WTC11 (cell line): ENCODE measurements around the gene KNDC1. TPM values are rescaled to one million over a fixed set of nuclear protein-coding genes. Genes with fewer than 3 reads are reported as not detected.

Experiments used
- ATAC-seq: fragments of 200-7000 bp; cut with Tn5 transposase; 2 replicates; pipeline ENCODE4 v1.10.0; 2021; ENCODE audit warnings: mild to moderate bottlenecking, moderate library complexity
- CTCF ChIA-PET: fragments of 300-600 bp; sonication (Branson Sonifier 250); formaldehyde crosslinking; loops from one replicate; lab custom pipeline; 2021; ENCODE audit warnings: antibody characterized with exemption; lab: Charles Lee
- POLR2A ChIA-PET: fragments of 350-600 bp; sonication (Branson Sonifier 250); formaldehyde crosslinking; loops from one replicate; lab custom pipeline; 2021; ENCODE audit warnings: antibody characterized with exemption; lab: Charles Lee
- DNase-seq: peaks from one replicate; pipeline ENCODE4 v3.0.0; 2021; ENCODE audit warnings: low spot score
- H3K27ac Mint-ChIP-seq: 2 replicates; pipeline ENCODE4 v1.8.0; 2021; ENCODE audit warnings: mixed read lengths
- H3K27me3 Mint-ChIP-seq: 2 replicates; pipeline ENCODE4 v1.8.0; 2021; ENCODE audit warnings: low read depth, mild to moderate bottlenecking, moderate library complexity, mixed read lengths
- H3K36me3 Mint-ChIP-seq: 2 replicates; pipeline ENCODE4 v1.8.0; 2021; ENCODE audit warnings: mixed read lengths
- H3K4me1 Mint-ChIP-seq: 2 replicates; pipeline ENCODE4 v1.8.0; 2022; ENCODE audit warnings: mixed read lengths
- H3K4me3 Mint-ChIP-seq: 2 replicates; pipeline ENCODE4 v1.8.0; 2021; ENCODE audit warnings: mild to moderate bottlenecking, moderate library complexity, mixed read lengths
- H3K9me3 Mint-ChIP-seq: 2 replicates; pipeline ENCODE4 v1.8.0; 2021; ENCODE audit warnings: mixed read lengths
- ATF1 ChIP-seq: sonication (generic); formaldehyde crosslinking; IDR thresholded peaks from 2 replicates; pipeline ENCODE4 v1.8.1; 2023; ENCODE audit warnings: mild to moderate bottlenecking, moderate library complexity, missing genetic modification reagents
- FOXP1 ChIP-seq: sonication (generic); formaldehyde crosslinking; IDR thresholded peaks from 2 replicates; pipeline ENCODE4 v1.8.0; 2022; ENCODE audit warnings: missing genetic modification reagents, mild to moderate bottlenecking, moderate library complexity, borderline replicate concordance
- JUN ChIP-seq: sonication (generic); formaldehyde crosslinking; IDR thresholded peaks from 2 replicates; pipeline ENCODE4 v1.8.0; 2023; ENCODE audit warnings: mild to moderate bottlenecking, missing genetic modification reagents
- RELA ChIP-seq: sonication (generic); formaldehyde crosslinking; IDR thresholded peaks from 2 replicates; pipeline ENCODE4 v1.8.1; 2022; ENCODE audit warnings: missing genetic modification reagents, mild to moderate bottlenecking, borderline replicate concordance
- SMAD3 ChIP-seq: sonication (generic); formaldehyde crosslinking; IDR thresholded peaks from 2 replicates; pipeline ENCODE4 v1.8.0; 2022; ENCODE audit warnings: missing genetic modification reagents, mild to moderate bottlenecking, borderline replicate concordance
- SMAD4 ChIP-seq: sonication (generic); formaldehyde crosslinking; IDR thresholded peaks from 2 replicates; pipeline ENCODE4 v1.8.0; 2022; ENCODE audit warnings: mild to moderate bottlenecking, missing genetic modification reagents
- SOX15 ChIP-seq: fragments of 250-450 bp; sonication (Bioruptor Pico); IDR thresholded peaks from 2 replicates; pipeline ENCODE4 v1.9.0; 2021; ENCODE audit warnings: mild to moderate bottlenecking
- SP1 ChIP-seq: sonication (generic); formaldehyde crosslinking; conservative IDR thresholded peaks from 2 replicates; pipeline ENCODE4 v1.8.1; 2022; ENCODE audit warnings: missing genetic modification reagents
- ZNF121 ChIP-seq: sonication (generic); formaldehyde crosslinking; IDR thresholded peaks from 2 replicates; pipeline ENCODE4 v1.8.0; 2023; ENCODE audit warnings: missing genetic modification reagents
- ZNF416 ChIP-seq: fragments of 250-450 bp; sonication (Bioruptor Pico); IDR thresholded peaks from 2 replicates; pipeline ENCODE4 v1.9.0; 2021; ENCODE audit warnings: mild to moderate bottlenecking, inconsistent platforms
- ZNF671 ChIP-seq: fragments of 250-450 bp; sonication (Bioruptor Pico); IDR thresholded peaks from 2 replicates; pipeline ENCODE4 v1.8.0; 2021; ENCODE audit warnings: mild to moderate bottlenecking
- total RNA-seq: library from RNA; stranded (reverse); gene quantifications from 3 replicates; pipeline ENCODE4 v1.2.3, GENCODE V29; 2021
- TF ChIP-seq, protein P1 (sequence below): sonication (generic); formaldehyde crosslinking; IDR thresholded peaks from 2 replicates; pipeline ENCODE4 v1.8.0; 2022; ENCODE audit warnings: missing genetic modification reagents
- TF ChIP-seq, protein P2 (sequence below): sonication (generic); formaldehyde crosslinking; IDR thresholded peaks from 2 replicates; pipeline ENCODE4 v1.8.0; 2022; ENCODE audit warnings: mild to moderate bottlenecking, missing genetic modification reagents
- TF ChIP-seq, protein P3 (sequence below): sonication (generic); formaldehyde crosslinking; IDR thresholded peaks from 2 replicates; pipeline ENCODE4 v1.8.1; 2022; ENCODE audit warnings: low read depth, mild to moderate bottlenecking, moderate library complexity, missing genetic modification reagents, borderline replicate concordance
- TF ChIP-seq, protein P4 (sequence below): fragments of 200-600 bp; IDR thresholded peaks from 2 replicates; pipeline ENCODE4 v1.8.0; 2022; ENCODE audit warnings: antibody characterized with exemption
- TF ChIP-seq, protein P5 (sequence below): sonication (generic); formaldehyde crosslinking; IDR thresholded peaks from 2 replicates; pipeline ENCODE4 v1.8.0; 2023; ENCODE audit warnings: missing genetic modification reagents
- TF ChIP-seq, protein P6 (sequence below): sonication (generic); formaldehyde crosslinking; IDR thresholded peaks from 2 replicates; pipeline ENCODE4 v1.8.0; 2022; ENCODE audit warnings: mild to moderate bottlenecking, missing genetic modification reagents
- TF ChIP-seq, protein P7 (sequence below): fragments of 250-450 bp; sonication (Bioruptor Pico); IDR thresholded peaks from 2 replicates; pipeline ENCODE4 v1.8.0; 2021; ENCODE audit warnings: mild to moderate bottlenecking

KNDC1 gene
- total RNA-seq, 1 experiment from 2014 or later = 26.6 TPM

DNA sequence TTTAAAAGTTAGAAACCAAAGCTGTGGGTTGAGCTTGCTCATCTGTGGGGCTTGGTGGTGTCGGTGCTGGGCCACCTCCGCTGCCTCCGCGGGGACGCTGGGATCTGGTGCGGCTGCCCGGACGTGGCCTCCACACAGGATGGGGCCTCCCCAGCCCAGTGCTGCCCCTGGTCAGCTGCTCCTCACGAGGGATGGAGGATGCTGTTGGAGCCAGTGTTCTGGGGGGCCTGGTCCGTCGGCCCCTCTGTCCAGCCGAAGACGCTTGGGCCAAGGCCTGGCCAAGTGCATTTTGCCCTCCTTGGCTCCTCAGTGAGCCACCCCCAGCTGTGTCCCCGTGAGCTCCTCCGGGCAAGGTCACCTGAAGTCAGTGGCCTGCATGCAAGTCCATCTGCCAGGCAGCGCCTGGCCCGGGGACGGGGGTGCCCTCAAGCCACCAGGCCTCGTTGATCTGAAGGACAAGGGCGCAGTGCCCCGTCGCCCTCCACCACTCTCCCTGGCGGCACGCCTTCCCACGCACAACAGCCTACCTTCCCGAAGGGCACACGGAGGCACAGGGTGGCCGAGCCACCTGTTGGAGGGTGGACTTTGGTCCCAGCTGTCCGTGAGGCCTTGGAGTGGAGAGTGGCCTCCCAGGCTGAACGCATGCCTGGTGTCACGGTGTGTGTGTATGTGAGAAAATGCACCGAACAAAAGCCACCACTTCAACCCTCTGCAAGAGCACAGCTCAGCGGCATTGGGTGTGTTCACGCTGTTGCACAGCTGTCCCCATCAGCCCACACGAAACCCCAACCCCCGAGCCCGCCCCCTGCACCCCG, 27.3 kb downstream of the KNDC1 start:
- Mint-ChIP-seq H3K4me3 (no peak overlapping the region), H3K9me3 (peaks cover 16% of the 10 kb centered on the region), H3K27ac (no peak overlapping the region), H3K4me1 (no peaks in the 10 kb centered on the region), H3K27me3 (peaks cover 6% of the 10 kb centered on the region), H3K36me3 (peaks cover 28% of the 10 kb centered on the region)
- ChIA-PET POLR2A (no interaction called here), CTCF (interaction anchor here (0.6 to 0.8 kb wide), 2 partner anchors 10 to 44 kb away, joined by 3 to 4 read pairs; no protein-coding TSS in a partner anchor)
- ATAC-seq (no peak), DNase-seq (no peak)
- no peak for TF ChIP-seq ZNF416
- TF ChIP-seq FOXP1 (CRISPR knock-in tag) = no peak
- TF ChIP-seq ATF1 = no peak
- TF ChIP-seq JUN (CRISPR knock-in tag) = no peak
- TF ChIP-seq, protein P1, sequence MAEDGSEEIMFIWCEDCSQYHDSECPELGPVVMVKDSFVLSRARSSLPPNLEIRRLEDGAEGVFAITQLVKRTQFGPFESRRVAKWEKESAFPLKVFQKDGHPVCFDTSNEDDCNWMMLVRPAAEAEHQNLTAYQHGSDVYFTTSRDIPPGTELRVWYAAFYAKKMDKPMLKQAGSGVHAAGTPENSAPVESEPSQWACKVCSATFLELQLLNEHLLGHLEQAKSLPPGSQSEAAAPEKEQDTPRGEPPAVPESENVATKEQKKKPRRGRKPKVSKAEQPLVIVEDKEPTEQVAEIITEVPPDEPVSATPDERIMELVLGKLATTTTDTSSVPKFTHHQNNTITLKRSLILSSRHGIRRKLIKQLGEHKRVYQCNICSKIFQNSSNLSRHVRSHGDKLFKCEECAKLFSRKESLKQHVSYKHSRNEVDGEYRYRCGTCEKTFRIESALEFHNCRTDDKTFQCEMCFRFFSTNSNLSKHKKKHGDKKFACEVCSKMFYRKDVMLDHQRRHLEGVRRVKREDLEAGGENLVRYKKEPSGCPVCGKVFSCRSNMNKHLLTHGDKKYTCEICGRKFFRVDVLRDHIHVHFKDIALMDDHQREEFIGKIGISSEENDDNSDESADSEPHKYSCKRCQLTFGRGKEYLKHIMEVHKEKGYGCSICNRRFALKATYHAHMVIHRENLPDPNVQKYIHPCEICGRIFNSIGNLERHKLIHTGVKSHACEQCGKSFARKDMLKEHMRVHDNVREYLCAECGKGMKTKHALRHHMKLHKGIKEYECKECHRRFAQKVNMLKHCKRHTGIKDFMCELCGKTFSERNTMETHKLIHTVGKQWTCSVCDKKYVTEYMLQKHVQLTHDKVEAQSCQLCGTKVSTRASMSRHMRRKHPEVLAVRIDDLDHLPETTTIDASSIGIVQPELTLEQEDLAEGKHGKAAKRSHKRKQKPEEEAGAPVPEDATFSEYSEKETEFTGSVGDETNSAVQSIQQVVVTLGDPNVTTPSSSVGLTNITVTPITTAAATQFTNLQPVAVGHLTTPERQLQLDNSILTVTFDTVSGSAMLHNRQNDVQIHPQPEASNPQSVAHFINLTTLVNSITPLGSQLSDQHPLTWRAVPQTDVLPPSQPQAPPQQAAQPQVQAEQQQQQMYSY (CRISPR knock-in tag) = no peak
- TF ChIP-seq, protein P2, sequence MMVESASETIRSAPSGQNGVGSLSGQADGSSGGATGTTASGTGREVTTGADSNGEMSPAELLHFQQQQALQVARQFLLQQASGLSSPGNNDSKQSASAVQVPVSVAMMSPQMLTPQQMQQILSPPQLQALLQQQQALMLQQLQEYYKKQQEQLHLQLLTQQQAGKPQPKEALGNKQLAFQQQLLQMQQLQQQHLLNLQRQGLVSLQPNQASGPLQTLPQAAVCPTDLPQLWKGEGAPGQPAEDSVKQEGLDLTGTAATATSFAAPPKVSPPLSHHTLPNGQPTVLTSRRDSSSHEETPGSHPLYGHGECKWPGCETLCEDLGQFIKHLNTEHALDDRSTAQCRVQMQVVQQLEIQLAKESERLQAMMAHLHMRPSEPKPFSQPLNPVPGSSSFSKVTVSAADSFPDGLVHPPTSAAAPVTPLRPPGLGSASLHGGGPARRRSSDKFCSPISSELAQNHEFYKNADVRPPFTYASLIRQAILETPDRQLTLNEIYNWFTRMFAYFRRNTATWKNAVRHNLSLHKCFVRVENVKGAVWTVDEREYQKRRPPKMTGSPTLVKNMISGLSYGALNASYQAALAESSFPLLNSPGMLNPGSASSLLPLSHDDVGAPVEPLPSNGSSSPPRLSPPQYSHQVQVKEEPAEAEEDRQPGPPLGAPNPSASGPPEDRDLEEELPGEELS (CRISPR knock-in tag) = no peak

DNA sequence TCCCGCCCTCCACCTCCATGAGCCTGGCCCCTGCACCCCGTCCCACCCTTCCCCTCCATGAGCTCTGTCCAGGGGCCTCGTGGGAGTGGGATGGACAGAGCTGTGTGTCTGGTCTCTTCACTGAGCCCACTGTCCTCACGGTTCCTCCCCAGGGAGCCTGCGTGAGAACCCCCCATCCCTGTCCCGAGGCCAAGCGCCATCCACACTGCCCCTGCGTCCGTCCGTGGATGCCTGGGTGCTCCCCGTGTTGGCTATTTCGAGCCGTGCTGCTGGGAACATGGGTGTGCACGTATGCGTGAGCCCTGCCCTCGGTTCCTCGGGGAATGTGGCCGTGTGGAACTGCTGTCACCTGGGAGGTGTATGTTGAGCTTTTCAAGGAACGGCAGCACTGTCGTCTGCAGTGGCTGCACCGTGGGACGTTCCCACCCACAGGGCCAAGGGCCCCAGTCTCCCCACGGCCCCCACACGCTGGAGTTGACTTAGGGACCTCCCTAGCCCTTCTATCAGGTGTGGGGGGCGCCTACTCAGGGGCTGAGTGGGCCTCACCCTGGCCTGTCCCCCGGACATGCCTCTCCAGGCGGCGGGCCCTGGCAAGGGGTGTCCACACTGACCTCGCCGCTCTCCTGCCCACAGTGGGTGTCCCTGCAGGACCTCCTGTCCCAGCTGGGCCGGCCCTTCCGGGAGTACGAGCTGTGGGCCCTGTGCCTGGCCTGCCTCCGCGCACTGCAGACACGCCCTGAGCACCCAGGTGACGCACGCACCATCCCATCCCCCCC, 28.1 kb downstream of the KNDC1 start:
- H3K4me3 Mint-ChIP-seq = no peak overlapping the region
- ATAC-seq (no peak), DNase-seq (no peak)
- TF ChIP-seq ZNF121 = no peak
- TF ChIP-seq ZNF671 (CRISPR knock-in tag) = no peak
- no peak overlapping the region for H3K27ac Mint-ChIP-seq
- peaks cover 12% of the 10 kb centered on the region for H3K27me3 Mint-ChIP-seq
- ChIA-PET CTCF (interaction anchor here (0.6 to 0.8 kb wide), 2 partner anchors 9 to 45 kb away, joined by 3 to 4 read pairs; no protein-coding TSS in a partner anchor), POLR2A (no interaction called here)
- peaks cover 20% of the 10 kb centered on the region for H3K9me3 Mint-ChIP-seq
- H3K36me3 Mint-ChIP-seq = peaks cover 33% of the 10 kb centered on the region
- H3K4me1 Mint-ChIP-seq = no peaks in the 10 kb centered on the region

DNA sequence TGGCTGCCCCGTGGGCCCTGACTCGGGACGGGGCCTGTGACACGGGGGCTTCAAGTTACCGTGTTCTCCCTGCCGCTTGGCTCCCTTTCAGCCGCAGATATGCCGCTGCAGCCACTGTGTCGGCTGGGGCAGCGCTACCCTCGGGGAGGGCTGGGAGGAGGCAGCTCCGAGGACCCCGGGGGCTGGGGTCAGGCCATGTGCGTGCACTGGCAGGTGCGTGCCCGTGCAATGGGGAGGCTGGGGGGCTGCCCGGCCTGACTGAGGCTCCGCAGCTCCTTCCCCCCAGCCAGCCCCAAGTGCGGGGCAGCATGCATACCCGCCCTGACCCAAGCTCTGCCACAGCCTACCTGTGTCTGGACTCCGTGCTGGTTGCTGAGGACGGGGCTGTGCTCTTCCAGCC, 29.2 kb downstream of the KNDC1 start:
- H3K9me3 Mint-ChIP-seq = peaks cover 26% of the 10 kb centered on the region
- TF ChIP-seq, protein P3, sequence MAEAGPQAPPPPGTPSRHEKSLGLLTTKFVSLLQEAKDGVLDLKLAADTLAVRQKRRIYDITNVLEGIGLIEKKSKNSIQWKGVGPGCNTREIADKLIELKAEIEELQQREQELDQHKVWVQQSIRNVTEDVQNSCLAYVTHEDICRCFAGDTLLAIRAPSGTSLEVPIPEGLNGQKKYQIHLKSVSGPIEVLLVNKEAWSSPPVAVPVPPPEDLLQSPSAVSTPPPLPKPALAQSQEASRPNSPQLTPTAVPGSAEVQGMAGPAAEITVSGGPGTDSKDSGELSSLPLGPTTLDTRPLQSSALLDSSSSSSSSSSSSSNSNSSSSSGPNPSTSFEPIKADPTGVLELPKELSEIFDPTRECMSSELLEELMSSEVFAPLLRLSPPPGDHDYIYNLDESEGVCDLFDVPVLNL (CRISPR knock-in tag) = no peak
- TF ChIP-seq SMAD4 (CRISPR knock-in tag) = no peak
- no peak for TF ChIP-seq RELA
- TF ChIP-seq, protein P4, sequence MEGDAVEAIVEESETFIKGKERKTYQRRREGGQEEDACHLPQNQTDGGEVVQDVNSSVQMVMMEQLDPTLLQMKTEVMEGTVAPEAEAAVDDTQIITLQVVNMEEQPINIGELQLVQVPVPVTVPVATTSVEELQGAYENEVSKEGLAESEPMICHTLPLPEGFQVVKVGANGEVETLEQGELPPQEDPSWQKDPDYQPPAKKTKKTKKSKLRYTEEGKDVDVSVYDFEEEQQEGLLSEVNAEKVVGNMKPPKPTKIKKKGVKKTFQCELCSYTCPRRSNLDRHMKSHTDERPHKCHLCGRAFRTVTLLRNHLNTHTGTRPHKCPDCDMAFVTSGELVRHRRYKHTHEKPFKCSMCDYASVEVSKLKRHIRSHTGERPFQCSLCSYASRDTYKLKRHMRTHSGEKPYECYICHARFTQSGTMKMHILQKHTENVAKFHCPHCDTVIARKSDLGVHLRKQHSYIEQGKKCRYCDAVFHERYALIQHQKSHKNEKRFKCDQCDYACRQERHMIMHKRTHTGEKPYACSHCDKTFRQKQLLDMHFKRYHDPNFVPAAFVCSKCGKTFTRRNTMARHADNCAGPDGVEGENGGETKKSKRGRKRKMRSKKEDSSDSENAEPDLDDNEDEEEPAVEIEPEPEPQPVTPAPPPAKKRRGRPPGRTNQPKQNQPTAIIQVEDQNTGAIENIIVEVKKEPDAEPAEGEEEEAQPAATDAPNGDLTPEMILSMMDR = no peak
- TF ChIP-seq SOX15 (CRISPR knock-in tag) = no peak
- TF ChIP-seq, protein P5, sequence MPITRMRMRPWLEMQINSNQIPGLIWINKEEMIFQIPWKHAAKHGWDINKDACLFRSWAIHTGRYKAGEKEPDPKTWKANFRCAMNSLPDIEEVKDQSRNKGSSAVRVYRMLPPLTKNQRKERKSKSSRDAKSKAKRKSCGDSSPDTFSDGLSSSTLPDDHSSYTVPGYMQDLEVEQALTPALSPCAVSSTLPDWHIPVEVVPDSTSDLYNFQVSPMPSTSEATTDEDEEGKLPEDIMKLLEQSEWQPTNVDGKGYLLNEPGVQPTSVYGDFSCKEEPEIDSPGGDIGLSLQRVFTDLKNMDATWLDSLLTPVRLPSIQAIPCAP (CRISPR knock-in tag) = no peak
- TF ChIP-seq SP1 = no peak
- TF ChIP-seq, protein P6, sequence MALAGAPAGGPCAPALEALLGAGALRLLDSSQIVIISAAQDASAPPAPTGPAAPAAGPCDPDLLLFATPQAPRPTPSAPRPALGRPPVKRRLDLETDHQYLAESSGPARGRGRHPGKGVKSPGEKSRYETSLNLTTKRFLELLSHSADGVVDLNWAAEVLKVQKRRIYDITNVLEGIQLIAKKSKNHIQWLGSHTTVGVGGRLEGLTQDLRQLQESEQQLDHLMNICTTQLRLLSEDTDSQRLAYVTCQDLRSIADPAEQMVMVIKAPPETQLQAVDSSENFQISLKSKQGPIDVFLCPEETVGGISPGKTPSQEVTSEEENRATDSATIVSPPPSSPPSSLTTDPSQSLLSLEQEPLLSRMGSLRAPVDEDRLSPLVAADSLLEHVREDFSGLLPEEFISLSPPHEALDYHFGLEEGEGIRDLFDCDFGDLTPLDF (CRISPR knock-in tag) = no peak
- no peak for TF ChIP-seq SMAD3
- TF ChIP-seq, protein P7, sequence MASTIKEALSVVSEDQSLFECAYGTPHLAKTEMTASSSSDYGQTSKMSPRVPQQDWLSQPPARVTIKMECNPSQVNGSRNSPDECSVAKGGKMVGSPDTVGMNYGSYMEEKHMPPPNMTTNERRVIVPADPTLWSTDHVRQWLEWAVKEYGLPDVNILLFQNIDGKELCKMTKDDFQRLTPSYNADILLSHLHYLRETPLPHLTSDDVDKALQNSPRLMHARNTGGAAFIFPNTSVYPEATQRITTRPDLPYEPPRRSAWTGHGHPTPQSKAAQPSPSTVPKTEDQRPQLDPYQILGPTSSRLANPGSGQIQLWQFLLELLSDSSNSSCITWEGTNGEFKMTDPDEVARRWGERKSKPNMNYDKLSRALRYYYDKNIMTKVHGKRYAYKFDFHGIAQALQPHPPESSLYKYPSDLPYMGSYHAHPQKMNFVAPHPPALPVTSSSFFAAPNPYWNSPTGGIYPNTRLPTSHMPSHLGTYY (CRISPR knock-in tag) = no peak

More for the DNA sequence above, 29.2 kb downstream of the KNDC1 start:
- ChIA-PET CTCF (no interaction called here), POLR2A (interaction anchor here (0.6 kb wide), 1 partner anchor 29 kb away, joined by 3 read pairs; no protein-coding TSS in a partner anchor)
- Mint-ChIP-seq H3K36me3 (peaks cover 36% of the 10 kb centered on the region), H3K27me3 (peaks cover 12% of the 10 kb centered on the region), H3K4me1 (no peaks in the 10 kb centered on the region), H3K27ac (no peak overlapping the region), H3K4me3 (no peak overlapping the region)
- DNase-seq (no peak), ATAC-seq (no peak)
